Cerebellar cortex (tissue), 1 donor: ENCODE results near the gene GRB10.

Source experiments
- DNase-seq: peaks from one replicate; pipeline ENCODE4 v3.0.0-alpha.2; 2015; ENCODE audit warnings: low spot score

GRB10 gene

DNA sequence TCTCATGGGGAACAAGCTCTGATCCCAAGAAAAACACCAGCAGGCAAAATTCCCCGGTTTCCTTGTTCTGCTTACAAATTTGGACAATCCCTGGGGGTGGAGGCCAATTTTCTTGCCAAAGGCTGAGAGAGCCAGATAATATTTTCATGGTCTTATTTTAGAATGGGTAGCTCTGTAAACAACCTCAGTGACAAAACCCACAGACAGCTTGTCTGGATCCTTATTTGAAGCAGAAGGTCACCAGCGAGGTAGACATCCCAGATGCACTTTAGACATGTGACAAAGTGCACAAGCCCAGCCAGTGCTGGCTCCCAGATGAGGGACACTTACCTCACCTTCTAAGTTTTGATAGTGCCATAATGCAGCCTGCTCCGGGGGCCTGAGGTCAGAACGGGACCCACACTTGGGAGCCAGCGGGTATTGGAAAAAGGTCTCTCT is 114.9 kb downstream of the GRB10 start:
- DNase-seq: peak; percentile 67

GRCh38 chr7:50667338-50667737 is 115.4 kb downstream of the GRB10 start:
- DNase-seq: peak; percentile 41

- DNase-seq: no peak
Observed at GRCh38 chr7:50666124-50666496, 116.6 kb downstream of the GRB10 start.

DNA sequence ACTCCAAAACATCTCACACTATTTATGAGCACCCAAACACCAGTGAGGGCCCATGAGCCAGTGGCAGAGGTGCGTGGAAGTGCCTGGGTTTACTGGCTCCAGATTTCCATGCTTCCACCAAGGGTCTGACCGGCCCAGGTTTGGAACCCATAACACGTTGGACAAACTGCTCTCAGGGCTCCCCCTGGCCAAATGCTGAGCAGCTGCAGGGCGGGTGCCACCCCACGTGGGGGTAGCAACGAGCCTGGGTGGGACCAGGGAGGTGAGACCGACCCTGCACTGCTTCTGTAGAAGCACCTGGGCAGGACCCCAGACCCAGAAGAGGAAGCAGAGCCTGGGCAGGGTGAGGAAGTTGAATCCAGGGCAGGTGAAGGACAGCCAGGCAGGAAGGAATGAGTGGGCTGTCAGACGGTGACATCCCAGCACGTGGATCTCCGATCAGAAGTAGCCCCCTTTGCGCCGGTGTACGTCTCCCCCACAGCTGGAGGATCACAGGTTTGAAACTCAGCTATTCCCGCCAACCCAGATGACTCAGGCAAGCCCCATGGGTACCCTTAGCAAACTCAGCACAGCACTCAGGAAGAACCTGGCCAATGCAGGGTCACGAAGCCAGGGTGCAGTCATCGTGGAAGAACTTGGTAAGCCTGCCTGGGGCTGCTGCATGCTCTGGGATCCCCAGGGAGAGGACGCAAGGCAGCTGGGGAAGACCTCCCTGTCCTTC is 117.1 kb downstream of the GRB10 start:
- no peak for DNase-seq

GRCh38 chr7:50664937-50665336 is 117.8 kb downstream of the GRB10 start:
- no peak for DNase-seq

DNA sequence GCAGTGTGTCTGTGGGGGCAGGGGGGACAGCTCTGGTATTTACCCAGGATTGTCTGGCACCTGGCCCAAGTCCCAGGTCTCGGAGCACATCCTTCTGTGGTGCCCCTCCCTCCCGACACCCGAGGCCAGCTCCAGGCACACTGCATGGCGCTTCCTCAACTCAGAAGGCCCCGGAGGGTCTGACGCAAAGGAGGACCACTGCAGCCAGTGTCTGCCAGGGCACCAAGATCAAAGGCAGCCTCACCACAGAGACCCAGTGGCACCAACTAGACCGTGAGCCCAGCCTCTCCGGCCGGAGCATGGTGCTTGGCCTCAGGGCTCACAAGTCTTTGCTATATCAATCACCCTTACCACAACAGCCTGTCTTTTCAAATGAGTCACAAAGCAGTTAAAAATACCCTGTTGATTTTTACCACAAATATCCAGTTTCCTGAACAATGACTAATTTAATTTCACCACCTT is 118.2 kb downstream of the GRB10 start:
- DNase-seq: no peak

DNA sequence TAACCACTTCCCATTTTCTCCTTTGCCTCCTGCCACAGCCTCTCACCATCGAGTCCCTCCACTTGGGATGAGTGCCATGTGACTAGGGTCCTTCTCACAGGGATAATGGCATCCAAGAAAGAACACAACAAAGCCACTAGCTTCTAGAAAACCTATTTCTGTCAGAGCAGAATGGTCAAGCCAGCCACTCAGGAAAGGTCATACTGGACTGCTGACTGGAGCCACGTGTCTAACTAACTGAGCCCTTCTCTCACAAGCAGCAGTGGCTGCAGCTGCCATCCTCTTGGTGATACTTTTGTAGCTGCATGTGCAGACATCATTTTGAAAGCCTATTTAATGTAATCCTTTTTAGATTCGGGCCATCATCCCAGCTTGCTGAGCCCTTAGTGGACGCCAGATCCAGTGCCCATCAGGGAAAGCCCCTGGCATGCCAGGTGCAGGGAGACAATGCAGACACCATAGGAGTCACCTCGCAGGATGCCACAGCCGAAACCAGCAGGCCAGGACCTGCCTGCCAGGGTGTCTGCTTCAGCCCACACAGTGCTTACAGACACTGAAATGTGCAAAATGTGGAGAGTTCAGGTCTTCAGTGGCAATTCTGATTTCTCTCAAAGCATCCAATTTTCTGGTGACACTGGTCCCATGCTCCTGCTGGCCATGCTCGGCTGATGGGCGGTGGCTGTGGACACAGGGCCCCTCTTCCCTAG is 119.1 kb downstream of the GRB10 start:
- DNase-seq: no peak

DNA sequence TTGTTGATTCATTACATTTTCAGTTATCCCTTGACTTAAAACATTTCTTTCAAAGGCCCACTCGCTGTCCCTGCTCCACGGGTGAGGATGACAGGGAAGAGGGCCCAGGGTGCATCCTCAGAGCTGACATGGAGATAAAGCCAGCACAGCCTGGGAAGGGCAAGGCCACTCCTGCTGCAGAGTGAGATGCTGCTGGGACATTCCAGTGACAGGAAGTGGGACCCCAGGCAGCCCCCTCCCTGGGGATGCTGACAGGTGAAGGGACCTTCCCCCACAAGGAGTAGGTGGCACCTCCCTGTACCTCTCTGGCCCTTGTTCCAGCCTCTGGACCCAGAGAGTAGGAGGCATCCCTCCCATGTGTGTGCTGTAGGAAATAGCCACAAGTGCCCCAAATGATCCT is 119.7 kb downstream of the GRB10 start:
- no peak for DNase-seq

GRCh38 chr7:50662041-50662694 is 120.5 kb downstream of the GRB10 start:
- no peak for DNase-seq

DNA sequence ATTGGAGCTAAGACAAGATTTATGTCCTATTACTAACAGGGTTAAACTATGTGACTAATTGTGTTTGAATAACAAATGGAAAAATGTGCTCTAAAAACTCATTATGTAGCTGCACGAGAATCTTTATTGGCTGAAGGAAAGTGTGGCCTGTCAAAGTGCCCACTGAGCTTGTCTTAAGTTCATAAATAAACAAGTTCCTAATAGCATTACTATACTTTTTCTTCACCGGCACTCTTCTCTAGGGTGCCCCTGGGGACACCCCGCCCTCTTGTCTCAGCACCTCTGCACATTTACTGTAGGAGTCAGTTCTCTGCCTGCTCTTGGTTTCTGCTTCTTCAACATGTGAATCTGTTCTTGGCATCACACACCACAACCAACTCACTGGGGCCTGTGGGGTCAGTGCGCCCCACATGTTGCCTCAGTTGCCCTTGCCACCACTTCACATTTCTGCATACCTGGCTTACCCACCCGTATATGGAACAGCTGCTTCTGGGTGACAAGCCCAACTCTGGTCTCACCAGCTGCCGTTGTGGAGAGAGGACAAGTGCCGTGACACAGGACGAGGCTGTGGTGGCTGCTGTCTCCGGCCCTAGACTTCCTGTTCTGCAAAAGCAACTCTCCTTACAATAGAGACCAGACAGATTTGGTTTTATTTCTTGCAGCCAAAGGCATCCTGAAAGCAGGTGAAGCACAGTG is 121.2 kb downstream of the GRB10 start:
- no peak for DNase-seq

DNA sequence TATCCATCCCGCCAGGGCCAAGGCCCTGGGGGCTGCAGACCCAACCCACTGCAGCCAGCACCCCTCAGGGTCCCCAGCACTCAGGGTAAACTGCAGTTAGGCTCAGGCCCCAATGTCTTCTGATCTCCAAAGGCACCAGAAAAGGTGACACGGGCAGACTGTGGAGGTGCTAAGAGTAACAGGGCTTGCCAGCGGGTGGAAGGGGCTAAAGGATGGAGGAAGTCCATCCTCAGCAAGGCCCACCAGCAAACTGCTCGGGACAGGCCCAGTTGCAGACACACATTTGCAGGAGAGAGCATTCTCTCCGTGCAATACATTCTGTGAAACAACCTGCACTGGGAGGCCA is 121.9 kb downstream of the GRB10 start:
- DNase-seq: no peak

DNA sequence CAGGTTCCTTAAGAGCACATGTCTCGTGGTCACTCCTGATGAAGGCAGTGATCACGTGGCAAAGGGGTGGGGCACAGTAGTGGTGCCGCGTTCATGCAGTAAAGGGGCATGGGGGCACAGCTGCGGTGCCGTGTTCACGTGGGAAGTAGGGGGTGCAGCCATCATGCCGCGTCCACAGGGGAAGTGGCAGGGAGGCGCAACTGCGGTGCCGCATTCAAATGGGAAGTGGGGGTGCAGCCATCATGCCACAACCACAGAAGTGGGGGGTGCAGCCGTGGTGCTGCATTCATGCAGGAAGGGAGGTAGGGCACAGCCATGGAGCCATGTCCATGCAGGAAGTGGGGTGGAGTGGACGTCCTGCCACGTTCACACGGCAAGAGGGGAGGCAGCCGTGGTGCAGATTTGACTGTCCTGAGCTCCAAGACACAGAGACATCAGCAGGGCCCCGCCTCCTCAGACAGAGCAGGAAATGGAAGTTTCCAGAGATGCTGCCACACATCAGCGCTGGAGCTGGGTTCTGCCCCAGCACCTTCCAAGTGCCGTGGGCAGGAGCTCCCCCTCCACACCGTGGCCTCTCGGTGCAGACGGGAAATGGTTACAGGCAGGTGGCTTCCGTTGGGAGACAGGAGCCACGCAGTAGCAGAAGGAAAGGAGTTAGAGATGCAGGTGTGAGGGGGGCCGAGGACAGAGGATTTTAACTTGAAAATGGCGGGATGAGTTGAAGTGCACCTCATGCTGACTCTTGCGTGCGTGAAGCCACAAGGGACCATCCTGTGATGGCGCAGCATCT is 122.5 kb downstream of the GRB10 start:
- DNase-seq: no peak

DNA sequence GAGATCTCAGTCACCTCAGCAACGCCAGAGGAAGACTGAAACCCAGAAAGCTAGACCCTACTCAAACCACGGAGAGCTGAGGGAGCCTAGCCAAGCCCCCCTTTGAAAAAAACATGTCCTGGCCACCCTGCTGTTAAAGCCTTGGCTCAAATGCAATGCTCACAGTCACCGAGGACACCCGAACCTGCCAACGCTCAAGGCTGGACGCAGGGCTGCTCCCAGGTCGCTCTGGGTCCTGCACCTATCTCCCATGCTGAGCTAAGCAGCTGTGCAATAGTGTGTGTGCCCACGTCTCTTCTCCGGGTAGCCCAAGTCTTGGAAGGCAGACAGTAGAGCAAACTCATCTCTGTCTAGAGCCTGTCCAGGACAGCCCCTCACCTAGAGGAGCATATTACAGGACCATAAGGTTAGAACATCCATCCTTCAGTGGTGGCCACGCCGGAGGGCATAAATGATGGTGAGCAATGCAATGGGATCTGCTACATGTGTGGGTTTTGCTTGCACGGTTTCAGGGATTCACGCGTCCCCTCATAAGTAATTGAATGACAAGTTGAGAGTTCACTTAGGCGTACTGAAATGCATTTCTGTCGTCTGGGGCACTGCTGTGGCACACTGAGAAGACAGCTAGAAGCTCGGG is 123.2 kb downstream of the GRB10 start:
- DNase-seq: no peak

DNA sequence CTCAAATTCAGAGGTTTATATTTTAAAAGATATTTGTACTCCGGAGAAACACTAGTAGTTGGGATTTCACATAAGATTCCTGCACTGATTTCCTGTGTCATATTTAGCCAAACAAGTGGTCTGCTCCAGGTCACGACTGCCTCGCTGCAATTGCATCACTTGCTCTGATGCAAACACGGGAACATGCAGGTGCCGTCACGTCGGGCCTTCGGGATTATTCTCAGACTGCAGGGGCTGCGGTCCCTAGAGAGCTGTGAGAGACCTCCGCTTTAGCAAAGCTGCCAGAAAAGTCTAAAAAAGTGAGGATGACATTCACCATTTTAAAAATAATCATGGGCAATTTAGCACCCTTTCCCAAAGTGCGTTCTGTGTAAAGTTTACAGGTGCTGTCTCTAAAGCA is 124.0 kb downstream of the GRB10 start:
- DNase-seq: no peak

- DNase-seq: no peak
Observed at GRCh38 chr7:50657912-50658311, 124.8 kb downstream of the GRB10 start.

DNA sequence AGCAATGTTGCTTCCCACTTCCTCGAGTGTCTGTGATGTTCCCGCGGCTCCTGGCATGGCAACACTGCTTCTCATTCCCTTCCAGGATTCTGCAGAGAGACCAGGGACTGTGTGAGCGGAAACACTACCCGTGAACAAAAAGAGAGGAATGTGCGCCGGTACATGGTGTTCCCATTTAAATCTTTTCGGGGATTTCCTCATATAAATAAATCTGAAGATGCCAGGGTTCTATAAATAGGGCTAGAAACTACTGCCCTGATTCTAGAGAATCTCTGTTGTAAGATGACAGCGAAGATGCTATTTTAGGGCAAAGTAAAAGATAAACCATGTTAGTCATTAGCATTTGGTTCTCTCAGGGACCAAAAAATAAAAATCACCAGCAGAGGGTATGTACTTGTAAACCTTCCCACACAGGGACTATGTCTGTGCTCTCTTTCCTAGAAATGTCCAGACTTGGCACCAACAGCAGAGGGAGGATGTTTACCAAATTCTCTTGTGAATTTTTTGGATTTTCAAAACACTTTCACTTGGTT is 125.3 kb downstream of the GRB10 start:
- no peak for DNase-seq

DNA sequence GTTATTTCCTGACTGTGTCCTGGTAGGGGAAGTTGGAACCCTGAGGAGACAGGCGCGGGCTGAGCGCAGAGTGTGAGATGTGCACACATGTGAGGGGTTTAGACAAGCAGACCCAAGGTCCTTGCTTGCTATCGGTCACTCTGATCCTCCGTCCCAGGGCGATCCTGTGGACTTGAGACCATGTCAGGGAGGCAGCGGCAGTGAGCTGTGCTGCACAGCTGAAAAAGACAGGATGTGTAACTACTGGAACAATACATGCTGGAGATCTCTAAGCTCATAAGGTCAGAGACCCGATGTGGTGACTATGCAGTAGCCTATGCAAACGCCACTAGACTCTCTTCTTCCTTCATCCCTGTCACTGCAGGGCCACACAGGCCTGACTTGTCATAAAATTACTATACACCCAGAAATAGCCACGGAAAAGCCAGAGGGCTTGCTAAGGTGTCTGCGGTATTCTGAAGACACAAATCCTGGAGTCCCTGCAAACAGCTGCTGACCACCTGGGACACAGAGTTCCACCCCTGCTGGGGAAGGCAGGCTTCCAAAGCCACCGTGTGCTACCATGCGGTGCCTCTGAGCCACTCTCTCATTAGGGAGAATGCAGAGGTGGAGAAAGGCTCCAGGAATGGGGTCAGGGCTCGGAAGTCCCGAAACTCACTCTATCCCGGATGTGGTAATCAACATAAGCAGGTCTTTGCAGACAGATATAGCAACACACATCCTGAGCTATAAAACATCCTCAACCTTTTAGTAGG is 126.4 kb downstream of the GRB10 start:
- DNase-seq: no peak

DNA sequence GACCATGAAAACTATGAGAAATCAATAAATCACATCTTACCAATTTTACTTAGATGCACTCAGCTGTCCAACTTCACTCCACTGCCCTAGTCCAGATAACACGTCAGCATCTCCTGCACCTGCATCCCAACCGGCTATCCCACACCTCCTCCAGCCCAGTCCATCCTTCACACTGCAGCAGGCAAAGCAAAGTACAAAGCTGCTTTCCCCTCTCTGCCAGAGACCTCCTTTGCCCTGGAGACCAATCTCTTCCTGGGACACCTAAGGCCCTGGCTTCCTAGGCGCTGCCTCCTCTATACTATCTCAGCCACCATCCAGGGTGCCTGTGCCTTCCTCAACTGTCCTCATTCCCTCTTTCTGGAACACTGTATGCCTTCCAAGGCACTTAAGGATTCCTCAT is 127.2 kb downstream of the GRB10 start:
- no peak for DNase-seq

GRCh38 chr7:50655020-50655419 is 127.7 kb downstream of the GRB10 start:
- no peak for DNase-seq

DNA sequence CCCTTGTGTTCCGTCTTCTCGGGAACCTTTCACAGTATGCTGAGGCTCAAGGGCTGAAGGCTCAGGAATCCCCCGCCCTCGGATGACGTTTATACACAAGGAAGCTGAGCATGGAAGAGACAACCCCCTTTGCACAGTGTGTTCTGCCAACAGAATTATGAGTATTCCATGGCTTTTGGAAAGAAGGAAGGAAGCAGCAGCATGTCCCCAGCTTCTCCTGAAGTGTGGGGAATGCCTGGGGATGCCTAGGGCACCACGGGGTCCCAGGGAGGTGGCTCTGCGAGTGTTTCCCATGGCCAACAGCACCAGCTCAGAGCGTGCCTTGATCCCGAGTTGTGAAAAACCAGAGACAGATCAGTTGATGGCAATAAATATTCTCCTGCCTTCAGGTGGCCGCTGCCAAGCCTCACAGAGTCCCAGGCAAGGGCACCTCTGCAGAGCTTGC is 128.7 kb downstream of the GRB10 start:
- no peak for DNase-seq
